Measurements from ENCODE around the gene LHFPL2.

Gene LHFPL2

DNA sequence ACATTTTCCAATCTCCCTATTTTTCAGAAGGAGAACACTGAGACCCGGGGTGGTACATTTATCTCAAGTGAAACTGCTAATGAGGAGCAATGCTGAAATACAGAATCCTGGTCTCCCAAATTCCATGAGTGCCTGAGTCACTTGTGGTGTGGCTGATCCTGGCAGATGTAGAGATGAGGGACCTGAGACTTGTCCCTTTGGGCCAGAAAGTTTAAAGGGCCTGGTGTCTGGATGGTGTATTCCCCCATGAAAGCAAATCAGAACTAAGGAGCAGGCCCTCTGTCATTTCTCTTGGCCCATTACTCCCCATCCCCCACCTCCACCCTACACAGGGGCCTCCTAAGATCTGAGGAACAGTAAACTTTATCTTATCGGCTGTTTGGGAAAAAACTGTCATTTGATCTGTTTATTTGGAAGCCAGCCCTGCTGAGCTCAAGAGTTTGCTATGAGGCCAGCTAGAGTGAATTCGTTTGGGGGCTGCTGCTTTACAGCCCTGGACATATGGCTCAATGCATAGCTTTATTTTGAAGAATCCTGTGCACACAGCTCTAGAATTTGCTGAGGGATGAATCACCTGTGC is 140.3 kb downstream of the LHFPL2 start:
- no peak overlapping the region for H3K4me3 ChIP-seq (ENCODE audit: low read depth, low read length)
- TF ChIP-seq MYC (IDR thresholded peaks at IDR 0.05; ENCODE audit: low read depth, low read length) (no peak), MAX (IDR thresholded peaks at IDR 0.05; ENCODE audit: low read depth, low read length) (no peak), POLR2A (IDR thresholded peaks at IDR 0.05; ENCODE audit: extremely low read depth, insufficient read length) (no peak), CTCF (IDR thresholded peaks at IDR 0.05; ENCODE audit: low read depth, low read length) (no peak)
- DNase-seq (ENCODE audit: low read depth) = no peak

- TF ChIP-seq MYC (IDR thresholded peaks at IDR 0.05; ENCODE audit: low read depth, low read length) (no peak), POLR2A (IDR thresholded peaks at IDR 0.05; ENCODE audit: extremely low read depth, insufficient read length) (no peak), CTCF (IDR thresholded peaks at IDR 0.05; ENCODE audit: low read depth, low read length) (no peak), MAX (IDR thresholded peaks at IDR 0.05; ENCODE audit: low read depth, low read length) (no peak)
- DNase-seq (ENCODE audit: low read depth) = no peak
Measured at GRCh38 chr5:78507531-78507930, 141.0 kb downstream of the LHFPL2 start.

DNA sequence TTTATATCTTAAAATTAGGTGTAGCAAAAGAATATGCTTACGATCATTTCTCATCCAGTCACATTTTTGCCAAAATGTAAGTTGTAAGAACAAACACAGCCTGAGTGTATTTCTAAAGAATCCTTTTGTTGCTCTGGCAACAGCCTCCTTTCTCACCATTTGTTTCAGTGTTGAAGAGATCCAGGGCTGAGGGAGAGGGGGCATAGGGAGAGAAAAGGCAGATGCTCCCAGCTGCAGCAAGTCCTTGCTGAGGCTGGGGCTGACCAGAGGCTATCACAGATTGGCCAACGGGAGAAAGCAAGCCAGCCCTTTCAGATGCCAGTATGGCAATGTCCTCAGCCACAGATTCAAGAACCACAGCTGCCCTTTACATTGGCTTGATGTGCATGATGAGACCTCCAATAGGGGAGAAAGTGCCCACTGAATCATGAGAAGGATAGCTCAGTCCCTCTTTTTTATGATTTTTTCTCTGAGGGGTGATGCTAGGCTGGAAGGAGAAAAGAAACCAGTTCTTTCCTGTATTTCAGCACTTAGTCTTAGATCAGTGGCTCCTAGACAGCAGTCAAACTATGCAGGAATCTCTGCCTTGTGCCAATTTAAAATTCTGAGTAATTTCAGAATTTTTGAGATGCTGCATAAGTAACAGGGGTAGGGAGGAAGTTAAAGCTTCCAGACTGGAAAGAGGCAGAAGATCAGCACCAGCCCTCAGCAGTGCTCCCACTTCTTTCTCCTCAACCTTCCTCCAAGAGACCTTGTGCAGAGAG is 142.1 kb downstream of the LHFPL2 start:
- no peak for TF ChIP-seq MAX (IDR thresholded peaks at IDR 0.05; ENCODE audit: low read depth, low read length)
- no peak for TF ChIP-seq MYC (IDR thresholded peaks at IDR 0.05; ENCODE audit: low read depth, low read length)
- no peak for TF ChIP-seq POLR2A (IDR thresholded peaks at IDR 0.05; ENCODE audit: extremely low read depth, insufficient read length)
- no peak for TF ChIP-seq CTCF (IDR thresholded peaks at IDR 0.05; ENCODE audit: low read depth, low read length)
- no peak overlapping the region for H3K4me3 ChIP-seq (ENCODE audit: low read depth, low read length)
- no peak for DNase-seq (ENCODE audit: low read depth)

More at GRCh38 chr5:78507531-78507930, 141.0 kb downstream of the LHFPL2 start:
- no peak overlapping the region for H3K4me3 ChIP-seq (ENCODE audit: low read depth, low read length)

- TF ChIP-seq CTCF (IDR thresholded peaks at IDR 0.05; ENCODE audit: low read depth, low read length) (no peak), MAX (IDR thresholded peaks at IDR 0.05; ENCODE audit: low read depth, low read length) (no peak), MYC (IDR thresholded peaks at IDR 0.05; ENCODE audit: low read depth, low read length) (no peak), POLR2A (IDR thresholded peaks at IDR 0.05; ENCODE audit: extremely low read depth, insufficient read length) (no peak)
- DNase-seq (ENCODE audit: low read depth) = no peak
- H3K4me3 ChIP-seq (ENCODE audit: low read depth, low read length) = no peak overlapping the region
Measured at GRCh38 chr5:78505860-78506259, 142.7 kb downstream of the LHFPL2 start.

DNA sequence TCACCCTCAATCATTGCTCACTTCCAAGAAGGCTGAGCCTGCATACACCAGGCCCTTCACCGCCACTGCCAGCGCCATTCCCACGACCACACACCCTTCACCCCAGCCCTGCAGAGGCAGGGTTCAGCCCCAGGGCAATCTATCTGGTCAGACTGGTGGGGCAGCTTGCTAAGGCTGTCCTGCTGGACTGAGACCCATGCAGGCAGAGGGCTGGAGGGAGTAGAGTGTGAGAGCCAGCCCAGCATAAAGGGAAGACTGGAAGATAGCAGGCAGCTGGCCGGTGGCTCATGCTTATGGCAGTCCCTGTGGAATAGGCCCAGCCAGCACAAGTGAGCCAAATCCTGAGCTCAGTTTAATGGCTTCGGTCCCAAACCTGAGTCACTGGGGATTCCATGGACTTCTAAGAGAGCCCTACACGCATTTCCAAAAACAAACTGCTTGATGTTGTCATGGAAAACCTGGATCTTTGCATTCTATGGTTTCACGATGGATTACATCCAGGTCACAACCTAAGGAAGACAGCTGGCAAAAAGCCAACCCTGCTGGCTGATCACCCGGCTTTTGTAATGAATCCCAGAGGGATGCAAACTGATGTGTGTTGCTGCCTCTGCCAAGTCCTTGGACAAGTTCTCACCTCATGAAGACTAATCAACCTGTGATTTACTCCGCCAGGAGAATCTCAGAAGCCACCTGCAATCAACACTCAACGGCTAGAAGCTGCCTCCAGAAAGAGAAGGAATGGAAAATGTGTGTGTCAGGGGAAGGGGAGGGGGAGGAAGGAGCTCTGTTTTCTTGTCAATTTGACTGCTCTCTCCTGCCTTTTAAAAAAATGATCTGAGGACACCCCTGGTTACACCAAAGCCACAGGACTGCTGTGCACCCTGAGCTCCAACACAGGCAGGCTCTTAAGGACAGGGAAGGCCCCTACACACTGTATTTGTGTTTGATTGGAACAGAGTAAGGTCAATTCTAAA is 143.6 kb downstream of the LHFPL2 start:
- TF ChIP-seq MYC (IDR thresholded peaks at IDR 0.05; ENCODE audit: low read depth, low read length) (no peak), POLR2A (IDR thresholded peaks at IDR 0.05; ENCODE audit: extremely low read depth, insufficient read length) (no peak), MAX (IDR thresholded peaks at IDR 0.05; ENCODE audit: low read depth, low read length) (no peak), CTCF (IDR thresholded peaks at IDR 0.05; ENCODE audit: low read depth, low read length) (no peak)
- no peak for DNase-seq (ENCODE audit: low read depth)
- no peak overlapping the region for H3K4me3 ChIP-seq (ENCODE audit: low read depth, low read length)
